GM19043 (cell line): ENCODE data around the gene USP53.
"Not testable (repeated sequence)": the region's sequence is repeated elsewhere in the genome, so short reads cannot be mapped to it uniquely, and the experiment has no call there.

Source experiments
- ATAC-seq: cut with Tn5 transposase; IDR thresholded peaks from one replicate; pipeline ENCODE4 v1.9.1; 2021; ENCODE audit warnings: low read depth; ENCODE audit not compliant: unreplicated experiment

Gene USP53

DNA sequence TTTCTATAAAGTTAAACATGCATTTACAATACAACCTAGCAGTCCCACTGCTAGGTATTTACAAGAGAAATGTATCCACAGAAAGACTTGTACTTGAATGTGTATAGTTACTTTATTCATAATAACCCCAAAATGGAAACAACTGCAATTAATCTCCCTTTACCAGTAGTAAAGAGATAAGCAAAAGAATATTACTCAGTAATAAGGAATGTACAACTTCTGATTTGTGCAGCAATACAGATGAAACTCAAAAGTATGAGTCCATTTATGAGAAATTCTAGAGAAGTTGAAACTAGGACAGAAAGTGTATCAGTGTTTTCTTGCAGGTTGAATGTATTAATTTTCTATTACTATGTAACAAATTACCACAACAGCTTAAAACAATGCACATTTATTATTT lies 15.2 kb downstream of the USP53 start:
- no peak for ATAC-seq

DNA sequence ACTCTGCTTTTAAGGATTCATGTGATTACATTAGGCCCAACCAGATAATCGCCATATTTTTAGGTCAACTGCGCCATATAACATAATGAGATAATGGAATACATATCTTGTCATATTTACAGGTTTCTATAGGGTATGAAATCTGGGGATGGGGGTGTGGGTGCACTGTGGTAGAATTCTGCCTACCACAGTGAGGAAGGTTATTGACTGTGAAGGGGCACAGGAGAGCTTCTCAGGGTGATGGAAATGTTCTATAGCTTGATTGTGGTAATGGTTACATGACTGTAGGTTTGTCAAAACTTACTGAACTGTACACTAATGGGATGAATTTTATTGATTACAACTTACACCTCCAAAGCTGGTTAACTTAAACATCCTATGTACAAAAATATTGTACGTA lies 15.9 kb downstream of the USP53 start:
- ATAC-seq, result no peak

DNA sequence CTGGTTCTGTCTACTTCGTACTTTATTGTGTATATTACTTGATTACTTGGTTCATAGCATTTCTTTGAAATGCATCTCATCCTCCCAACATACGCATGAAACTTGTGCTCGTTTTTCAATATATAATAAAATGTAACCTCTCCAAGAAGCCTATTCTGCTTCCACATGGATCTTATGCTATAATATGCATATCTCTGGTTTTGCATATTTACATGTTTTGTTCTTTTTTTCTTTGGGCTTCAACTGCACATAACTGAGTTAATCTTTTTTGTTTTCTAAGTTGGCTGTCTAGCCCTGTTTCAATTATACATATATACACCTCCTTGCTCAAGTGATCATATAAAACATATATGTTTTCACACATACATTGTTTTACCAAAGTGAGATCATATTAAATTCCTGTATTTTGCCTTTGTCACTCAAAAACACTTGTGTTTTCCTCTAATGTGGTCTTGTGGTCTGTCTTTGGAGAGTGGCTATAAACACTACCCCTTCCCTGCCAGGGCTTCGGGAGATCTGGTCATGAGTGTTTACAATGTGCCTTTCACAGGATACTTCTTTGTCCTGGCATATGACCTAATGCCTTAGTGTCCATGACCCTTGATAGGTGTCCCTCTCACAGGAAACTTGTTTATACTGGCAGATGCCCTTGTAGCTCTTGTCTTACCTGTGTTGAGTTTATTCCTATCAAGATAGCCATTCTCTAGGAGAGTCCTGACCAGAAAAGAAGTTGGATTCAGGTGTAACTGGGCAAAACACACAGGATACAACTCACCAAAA lies 17.6 kb downstream of the USP53 start:
- ATAC-seq, result no peak

DNA sequence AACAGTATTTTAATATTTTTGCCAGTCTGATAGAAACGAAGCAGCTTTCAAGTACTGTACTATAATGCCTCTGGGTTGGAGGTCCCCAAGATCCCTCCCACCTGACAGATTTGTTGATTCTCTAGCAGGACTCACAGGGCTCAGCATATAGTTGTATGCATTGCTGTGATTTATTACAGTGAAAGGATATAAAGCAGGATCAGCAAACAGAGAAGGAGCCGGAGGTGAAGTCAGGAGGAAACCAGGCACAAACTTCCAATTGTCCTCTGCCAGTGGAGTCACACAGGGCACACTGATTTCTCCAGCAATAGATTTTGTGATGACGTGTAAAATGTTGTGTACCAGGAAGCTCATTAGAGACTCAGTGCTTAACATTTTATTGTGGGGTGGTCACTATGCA lies 19.0 kb downstream of the USP53 start:
- ATAC-seq, result no peak

DNA sequence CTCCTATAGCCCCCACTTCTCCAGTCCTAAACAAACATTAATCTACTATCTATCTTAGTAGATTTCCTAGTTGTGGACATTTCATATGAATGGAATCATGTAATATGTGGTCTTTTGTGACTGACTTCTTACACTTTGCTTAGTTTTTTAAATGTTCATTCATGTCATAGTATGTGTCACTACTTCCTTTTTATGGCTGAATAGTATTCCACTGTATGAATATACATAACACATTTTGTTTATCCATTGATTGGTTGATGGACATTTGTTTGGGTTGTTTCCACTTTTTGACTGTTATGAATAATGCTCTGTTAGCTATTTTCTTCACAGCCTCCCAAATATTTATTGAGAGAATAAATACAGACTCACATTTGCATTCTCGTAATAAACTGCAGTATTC lies 19.8 kb downstream of the USP53 start:
- no peak for ATAC-seq

DNA sequence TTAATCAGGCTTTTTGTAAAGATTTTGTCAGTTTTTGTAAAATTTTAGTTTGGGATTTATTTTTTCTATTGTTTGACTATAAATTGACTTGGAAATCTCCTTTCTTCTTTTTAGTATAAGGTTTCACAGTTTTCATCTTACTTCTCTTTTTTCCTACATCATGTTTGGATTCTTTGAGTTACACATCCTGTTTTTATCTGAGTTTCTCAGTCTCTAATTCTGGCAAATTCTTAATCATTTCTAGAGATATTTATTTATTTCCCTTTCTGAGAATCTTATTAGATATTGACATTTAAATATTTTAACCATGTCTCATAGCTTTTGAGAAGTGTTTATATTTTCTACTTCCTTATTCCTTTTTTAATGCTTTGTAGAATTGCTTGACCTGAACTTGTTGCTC lies 20.7 kb downstream of the USP53 start:
- ATAC-seq, result no peak

DNA sequence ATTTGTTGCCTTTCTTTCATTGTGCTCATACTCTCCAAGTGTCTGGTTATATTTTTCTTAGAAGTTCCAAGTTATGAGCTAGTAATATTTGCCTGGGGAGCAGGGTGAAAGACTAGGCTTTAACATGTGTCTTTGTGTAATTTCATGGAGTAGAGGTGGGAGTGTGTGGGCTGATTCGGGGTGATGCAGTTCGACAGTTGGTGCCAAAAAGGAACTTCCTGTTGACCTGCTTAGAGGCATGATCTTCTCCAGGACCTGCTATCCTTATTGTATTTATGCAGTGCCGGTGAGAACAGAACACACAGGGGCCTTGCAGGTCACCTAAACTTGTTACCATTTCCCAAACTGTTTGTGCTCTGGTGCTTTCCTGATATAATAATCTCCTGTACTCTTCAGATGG lies 21.2 kb downstream of the USP53 start:
- no peak for ATAC-seq

DNA sequence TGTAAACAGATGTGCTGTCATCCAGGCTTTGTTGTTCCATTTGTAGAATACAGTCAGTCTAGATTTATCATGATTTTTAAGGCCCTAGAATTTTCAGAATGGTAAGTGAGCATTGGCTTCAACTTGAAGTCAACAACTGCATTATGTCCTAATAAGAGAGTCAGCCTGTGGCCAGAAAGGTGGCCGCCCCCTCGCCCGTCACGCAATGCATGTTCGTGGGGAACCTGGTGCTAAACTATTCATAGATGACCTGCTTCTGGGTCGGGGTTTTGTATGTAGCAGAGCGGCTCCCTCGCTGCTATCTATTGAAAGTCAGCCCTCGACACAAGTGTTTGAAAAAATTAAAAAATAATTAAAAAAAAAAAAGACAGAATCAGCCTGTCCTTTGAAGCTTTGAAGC lies 24.7 kb downstream of the USP53 start:
- no peak for ATAC-seq

DNA sequence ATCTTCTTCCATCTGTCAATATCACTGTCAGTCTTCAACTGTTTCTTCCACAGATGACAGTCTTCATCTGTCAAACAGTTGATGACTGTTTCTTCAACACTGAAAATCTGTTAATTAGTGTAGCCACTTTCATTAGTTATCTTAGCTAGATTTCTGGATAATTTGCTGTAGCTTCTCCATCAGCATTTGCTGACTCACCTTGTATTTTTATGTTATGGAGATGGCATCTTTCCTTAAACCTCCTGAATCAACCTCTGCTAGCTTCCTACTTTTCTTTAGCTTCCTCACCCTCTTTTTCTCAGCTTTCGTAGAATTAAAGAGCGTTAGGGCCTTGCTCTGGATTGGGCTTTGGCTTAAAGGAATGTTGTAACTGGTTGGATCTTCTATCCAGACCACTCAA lies 25.1 kb downstream of the USP53 start:
- ATAC-seq, result no peak

DNA sequence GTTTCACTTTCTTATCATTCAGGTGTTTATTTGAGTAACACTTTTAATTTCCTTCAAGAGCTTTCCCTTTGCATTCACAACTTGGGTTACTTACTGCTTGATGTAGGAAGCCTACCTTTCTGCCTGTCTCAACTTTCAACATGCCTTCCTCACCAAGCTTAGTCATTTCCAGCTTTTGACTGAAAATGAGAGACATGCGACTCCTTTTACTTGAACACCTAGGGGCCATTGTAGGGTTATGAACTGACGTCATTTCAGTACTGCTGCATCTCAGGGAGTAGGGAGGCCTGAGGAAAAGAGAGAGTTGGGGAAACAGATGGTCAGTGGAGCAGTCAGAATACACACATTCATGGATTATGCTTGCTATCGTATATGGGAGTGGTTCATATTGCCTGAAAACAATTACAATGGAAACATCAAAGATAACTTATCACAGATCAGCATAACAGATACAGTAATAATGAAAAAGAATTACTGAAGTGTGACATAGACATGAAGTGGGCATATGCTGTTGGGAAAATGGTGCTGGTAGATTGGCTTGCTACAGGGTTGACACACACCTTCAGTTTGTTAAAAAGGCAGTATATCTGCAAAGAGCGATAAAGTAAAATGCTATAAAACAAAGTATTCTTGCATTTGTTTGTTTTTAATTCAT lies 25.7 kb downstream of the USP53 start:
- ATAC-seq, result peak; percentile 96

DNA sequence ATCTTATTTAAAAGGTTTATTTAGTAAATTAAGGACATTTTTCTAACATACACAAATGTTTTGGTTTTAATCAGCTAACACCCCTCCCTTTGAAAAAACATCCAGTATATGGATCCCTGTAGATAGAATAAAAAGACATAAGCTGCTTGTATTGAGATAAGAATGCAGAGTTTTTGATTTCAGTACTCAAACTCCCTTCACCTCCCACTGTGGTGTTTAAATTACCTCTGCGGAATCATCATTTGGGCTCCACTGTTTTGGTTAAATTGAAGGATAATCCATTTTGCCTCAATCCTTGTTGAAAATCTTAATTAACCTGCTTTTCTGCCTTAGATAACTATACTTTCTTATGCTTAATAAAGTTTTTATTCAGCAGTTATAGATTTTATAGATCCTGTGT lies 27.6 kb downstream of the USP53 start:
- no peak for ATAC-seq

DNA sequence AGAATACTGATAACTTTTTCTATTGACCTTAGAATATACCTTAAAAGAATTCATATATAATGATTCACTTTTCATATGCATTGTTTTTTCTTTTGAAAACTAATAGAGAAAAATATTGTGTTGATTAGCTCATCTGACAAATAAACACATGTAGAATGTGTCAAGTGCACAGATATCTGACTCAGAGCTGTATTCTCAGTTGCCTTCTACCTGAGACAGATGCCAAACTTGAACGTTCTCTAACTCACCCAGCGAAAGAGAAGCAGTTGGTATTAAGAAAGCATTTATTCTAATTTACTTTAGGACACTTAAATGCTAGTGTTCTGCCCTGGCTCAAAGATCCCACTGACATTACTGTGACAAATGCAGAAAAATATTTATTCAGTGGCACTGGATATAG lies 28.1 kb downstream of the USP53 start:
- ATAC-seq, result no peak

DNA sequence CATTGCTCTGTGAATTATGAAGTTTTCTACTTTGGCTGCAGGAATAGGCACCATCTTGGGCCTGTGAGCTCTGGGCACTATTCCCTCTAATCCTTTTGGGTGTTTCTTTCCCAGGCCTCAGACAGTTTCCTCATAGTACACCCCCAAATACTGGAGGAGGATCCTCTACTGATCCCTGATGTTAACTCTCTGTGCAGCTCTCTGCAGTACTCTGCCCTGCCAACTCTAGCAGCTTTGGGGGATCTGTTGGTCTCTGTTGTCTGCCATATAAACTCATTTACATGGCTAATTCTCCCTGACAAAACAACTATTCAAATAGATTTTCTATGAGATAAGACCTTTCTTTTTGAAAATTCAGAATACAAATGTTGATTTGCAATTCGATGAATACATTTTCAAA lies 29.9 kb downstream of the USP53 start:
- no peak for ATAC-seq

DNA sequence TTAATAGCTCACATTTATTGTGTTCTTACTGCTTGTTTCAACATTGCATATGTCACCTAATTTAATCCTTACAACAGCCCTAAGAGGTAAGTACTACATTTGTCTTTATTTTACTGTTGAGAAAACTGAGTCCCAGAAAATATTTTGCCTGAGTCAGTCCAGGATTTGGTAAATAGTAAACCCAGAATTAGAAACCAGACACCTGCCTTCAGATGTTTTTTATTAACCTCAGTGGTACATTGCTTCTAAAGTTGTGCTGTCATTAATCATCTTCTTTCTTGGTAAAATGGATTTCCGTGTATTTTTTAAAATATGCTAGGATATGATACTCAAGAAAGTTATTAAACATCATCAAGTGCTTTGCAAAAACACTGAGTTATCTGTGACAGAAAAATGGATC lies 31.4 kb downstream of the USP53 start:
- no peak for ATAC-seq

DNA sequence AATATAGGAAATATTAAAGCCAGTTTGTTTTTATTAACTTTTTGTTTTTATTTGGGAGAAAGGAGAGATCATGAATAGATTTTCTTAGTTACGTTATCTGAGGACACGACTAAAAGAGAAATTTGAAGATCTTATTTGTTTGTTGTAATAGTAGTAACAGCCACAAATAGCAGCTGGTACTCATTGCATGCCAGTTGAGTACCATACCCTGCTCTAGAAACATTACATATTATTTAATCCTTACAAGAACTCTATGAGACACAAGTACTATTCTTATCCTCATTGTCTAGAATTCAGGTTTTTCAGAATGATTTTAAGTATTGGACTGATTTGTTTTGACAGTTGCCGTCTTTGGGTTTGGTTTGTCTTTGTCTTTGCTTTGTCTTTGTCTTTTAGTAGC lies 31.8 kb downstream of the USP53 start:
- ATAC-seq, result no peak

DNA sequence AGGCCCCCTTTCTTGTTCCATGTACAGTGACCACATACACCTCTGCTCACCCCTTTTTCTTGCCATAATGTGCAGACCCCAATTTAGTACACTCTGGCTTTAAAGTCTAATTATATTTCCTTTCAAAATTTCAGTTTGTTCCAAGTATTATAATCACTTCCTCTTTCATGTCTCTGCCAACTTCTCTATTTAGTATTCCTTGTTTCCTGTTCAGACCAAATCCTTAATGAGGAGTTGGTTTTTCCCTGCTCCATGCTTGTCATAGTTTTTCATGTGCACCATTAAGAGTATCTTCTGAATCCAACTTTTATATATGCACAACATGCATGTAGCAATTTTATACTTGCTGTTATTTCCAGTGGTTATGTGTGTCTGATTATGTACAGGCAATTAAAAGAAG lies 32.3 kb downstream of the USP53 start:
- ATAC-seq, result no peak

DNA sequence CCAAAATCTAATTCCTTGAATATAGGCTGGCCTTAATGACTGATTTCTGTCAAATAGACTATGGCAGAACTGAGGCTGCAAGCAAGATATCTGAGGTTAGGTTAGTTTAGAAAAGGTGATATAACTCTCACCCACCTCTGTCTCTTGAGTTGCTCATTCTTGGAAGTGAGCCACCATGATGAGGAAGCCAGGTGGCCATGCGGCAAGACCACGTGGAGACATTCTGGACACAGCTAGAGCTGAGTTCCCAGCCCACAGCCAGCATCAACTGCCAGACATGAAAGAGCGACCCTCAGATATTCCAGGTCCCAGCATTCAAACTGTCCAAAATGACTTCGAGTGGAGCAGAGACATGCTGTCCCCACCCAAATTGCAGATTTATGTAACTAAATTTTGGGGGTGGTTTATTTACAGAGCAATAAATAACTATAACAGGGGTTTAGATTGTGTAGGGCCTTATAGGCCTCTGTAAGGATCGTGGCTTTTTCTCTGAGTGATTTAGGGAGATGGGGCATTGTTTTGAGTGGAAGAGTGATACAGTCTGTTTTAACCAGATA lies 33.7 kb downstream of the USP53 start:
- ATAC-seq, result no peak

DNA sequence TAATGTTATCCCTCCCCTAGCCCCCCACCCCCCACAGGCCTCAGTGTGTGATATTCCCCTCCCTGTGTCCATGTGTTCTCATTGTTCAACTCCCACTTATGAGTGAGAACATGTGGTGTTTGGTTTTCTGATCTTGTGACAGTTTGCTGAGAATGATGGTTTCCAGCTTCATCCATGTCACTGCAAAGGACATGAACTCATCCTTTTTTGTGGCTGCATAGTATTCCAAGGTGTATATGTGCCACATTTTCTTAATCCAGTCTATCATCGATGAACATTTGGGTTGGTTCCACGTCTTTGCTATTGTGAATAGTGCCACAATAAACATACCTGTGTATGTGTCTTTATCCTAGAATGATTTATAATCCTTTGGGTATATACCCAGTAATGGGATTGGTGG lies 38.5 kb downstream of the USP53 start:
- ATAC-seq, result not testable (repeated sequence)

DNA sequence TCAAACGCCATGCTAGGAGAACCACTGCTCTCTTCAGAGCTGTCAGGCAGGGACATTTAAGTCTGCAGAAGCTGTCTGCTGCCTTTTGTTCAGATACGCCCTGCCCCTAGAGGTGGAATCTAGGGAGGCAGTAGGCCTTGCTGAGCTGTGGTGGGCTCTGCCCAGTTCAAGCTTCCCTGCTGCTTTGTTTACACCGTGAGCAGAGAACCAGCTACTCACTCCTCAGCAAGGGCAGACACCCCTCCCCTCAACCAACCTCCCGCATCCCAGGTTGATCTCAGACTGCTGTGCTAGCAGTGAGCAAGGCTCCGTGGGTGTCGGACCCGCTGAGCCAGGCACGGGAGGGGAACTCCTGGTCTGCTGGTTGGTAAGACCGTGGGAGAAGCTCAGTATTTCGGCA lies 42.7 kb downstream of the USP53 start:
- not testable (repeated sequence) for ATAC-seq

DNA sequence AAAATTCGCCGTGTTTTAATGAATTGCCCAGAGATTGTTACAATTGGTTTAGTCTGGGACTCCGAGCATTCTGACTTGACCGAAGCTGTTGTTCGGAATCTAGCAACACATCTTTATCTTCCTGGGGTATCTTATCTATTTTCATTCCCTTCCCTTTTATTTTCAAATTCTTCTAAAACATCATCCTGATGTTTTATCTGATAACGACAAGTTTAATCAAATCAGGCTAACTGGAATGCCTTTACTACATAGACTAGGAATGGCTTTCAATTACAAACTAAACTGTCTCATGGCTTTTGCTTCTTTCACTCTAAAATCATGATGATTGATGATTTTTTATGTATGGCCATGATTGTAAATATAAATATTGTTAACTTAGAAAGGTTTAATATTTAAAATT lies 48.0 kb downstream of the USP53 start:
- no peak for ATAC-seq

DNA sequence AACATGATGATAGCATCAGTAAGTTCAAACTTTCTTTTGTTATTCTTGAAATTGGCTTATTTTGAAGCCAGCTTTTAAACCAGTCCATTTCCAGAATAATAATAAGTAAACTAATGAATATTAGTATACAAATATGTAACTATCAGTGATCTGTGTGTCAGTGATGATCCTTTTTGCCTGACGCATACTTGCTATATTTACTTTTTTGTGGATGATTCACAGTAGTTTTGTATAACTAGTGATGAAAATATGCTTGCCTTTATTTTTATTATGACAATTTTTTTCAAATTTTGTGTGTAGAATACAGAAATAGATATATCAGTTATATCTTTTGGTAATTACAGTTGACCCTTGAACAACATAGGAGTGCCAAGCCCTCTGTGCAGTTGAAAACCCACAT lies 49.5 kb downstream of the USP53 start:
- ATAC-seq, result no peak

DNA sequence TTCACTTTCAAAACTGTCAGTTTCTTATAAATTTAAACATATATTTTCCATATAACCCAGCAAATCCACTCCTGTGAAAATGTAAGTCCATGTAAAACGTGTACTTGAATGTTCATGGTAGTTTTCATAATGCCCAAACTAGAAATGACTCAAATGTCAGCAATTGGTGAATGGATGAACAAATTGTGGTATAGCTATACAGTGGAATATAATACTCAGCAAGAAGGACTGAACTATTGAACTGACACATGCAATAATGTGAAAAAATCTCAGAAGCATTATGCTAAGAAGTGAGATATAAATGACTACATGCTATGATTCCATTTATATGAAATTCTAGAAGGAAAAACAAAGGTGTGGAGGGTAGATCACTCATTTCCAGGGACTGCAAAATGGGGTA lies 52.2 kb downstream of the USP53 start:
- no peak for ATAC-seq
